K562 (cell line): Measurements from ENCODE around the gene WDR55. TPM values are rescaled to one million over a fixed set of nuclear protein-coding genes. Genes with fewer than 3 reads are reported as not detected.
"Not testable (repeated sequence)": the region's sequence is repeated elsewhere in the genome, so short reads cannot be mapped to it uniquely, and the experiment has no call there.

Experiments used
- HMBOX1 ChIP-seq: sonication (generic); IDR thresholded peaks from 2 replicates; pipeline ENCODE4 v1.6.1; 2016
- MEF2D ChIP-seq: conservative IDR thresholded peaks from 2 replicates; pipeline ENCODE4 v1.6.1; 2016; ENCODE audit warnings: low read depth, missing genetic modification characterization, missing compliant biosample characterization
- NFRKB ChIP-seq: fragments of 450-650 bp; IDR thresholded peaks from 2 replicates; pipeline ENCODE4 v1.6.1; 2016; ENCODE audit warnings: low read depth
- NR2C1 ChIP-seq, 2 experiments: fragments of 450-650 bp; IDR thresholded peaks; 2 replicates each; pipeline ENCODE4 v1.6.1; 2017; ENCODE audit warnings: mild to moderate bottlenecking in 2 of 2, antibody characterized with exemption in 1 of 2, inconsistent platforms in 1 of 2, missing compliant biosample characterization in 1 of 2, missing genetic modification characterization in 1 of 2
- NR2C2 ChIP-seq, 2 experiments: fragments of 200-800 bp in 1 of 2; sonication (Bioruptor generic) in 1 of 2; sonication (generic) in 1 of 2; formaldehyde crosslinking in 1 of 2; IDR thresholded peaks; 2 replicates each; pipeline versions ENCODE4 v1.6.1 to v1.8.0; 2016 to 2022; ENCODE audit warnings: mild to moderate bottlenecking in 1 of 2, missing compliant biosample characterization in 1 of 2, missing genetic modification characterization in 1 of 2, missing genetic modification reagents in 1 of 2
- POLR2A ChIP-seq: fragments of 450-650 bp; conservative IDR thresholded peaks from 2 replicates; pipeline ENCODE4 v1.6.1; 2016
- TAF1 ChIP-seq: IDR thresholded peaks from 2 replicates; pipeline ENCODE4 v1.6.1; 2011; ENCODE audit warnings: mild to moderate bottlenecking, low read length, moderate library complexity; ENCODE audit not compliant: insufficient read depth, control insufficient read depth, severe bottlenecking; ENCODE audit errors: extremely low read depth
- YY1 ChIP-seq, 3 experiments: IDR thresholded peaks; 2 replicates each; pipeline ENCODE4 v1.6.1; 2011; ENCODE audit warnings: low read length in 2 of 3, mild to moderate bottlenecking in 2 of 3, moderate library complexity in 2 of 3, borderline replicate concordance in 1 of 3, control low read depth in 1 of 3, low read depth in 1 of 3; ENCODE audit not compliant: insufficient read depth in 3 of 3, insufficient replicate concordance in 2 of 3, control insufficient read depth in 1 of 3, insufficient read length in 1 of 3; ENCODE audit errors: extremely low read depth in 1 of 3
- ZNF395 ChIP-seq: fragments of 200-800 bp; sonication (Bioruptor generic); IDR thresholded peaks from 2 replicates; pipeline ENCODE4 v1.6.1; 2017; ENCODE audit warnings: missing genetic modification characterization, missing compliant biosample characterization
- ZNF592 ChIP-seq: fragments of 450-650 bp; IDR thresholded peaks from 2 replicates; pipeline ENCODE4 v1.6.1; 2017; ENCODE audit warnings: antibody characterized with exemption, mild to moderate bottlenecking
- ZNF766 ChIP-seq: fragments of 200-800 bp; sonication (Bioruptor generic); conservative IDR thresholded peaks from 2 replicates; pipeline ENCODE4 v1.6.1; 2016; ENCODE audit warnings: missing genetic modification characterization, missing compliant biosample characterization
- polyA plus RNA-seq, 8 experiments: library from polyadenylated mRNA; depleted of rRNA in 4 of 8; stranded (reverse) in 5 of 8; unstranded in 3 of 8; fragments of >200 nt; fragmentation: Nextera tagmentation in 2 of 8; fragmentation: Illumina TruSeq in 1 of 8; extraction: Ambion mirVana in 2 of 8; extraction: Trizol in 1 of 8; gene quantifications; 2 replicates each; pipeline versions ENCODE4 v1.2.1 to v1.2.3, GENCODE V29; 2011 to 2014; ENCODE audit warnings: inconsistent platforms in 1 of 8, missing spikeins in 1 of 8
- total RNA-seq, 7 experiments: library from RNA; depleted of rRNA in 6 of 7; stranded (reverse); fragments of >200 nt in 6 of 7; fragmentation: Illumina TruSeq in 2 of 7; extraction: Trizol in 2 of 7; gene quantifications; 2 replicates each; pipeline versions ENCODE4 v1.2.1 to v1.2.3, GENCODE V29; 2011 to 2021; ENCODE audit warnings: low replicate concordance in 1 of 7
- TF ChIP-seq, protein P1 (sequence below), 2 experiments: fragments of 250-450 bp in 1 of 2; fragments of 450-650 bp in 1 of 2; sonication (Bioruptor Pico) in 1 of 2; IDR thresholded peaks; 2 replicates each; pipeline versions ENCODE4 v1.6.1 to v1.8.0; 2016 to 2021; ENCODE audit warnings: mild to moderate bottlenecking in 2 of 2, moderate library complexity in 2 of 2, missing compliant biosample characterization in 1 of 2, missing genetic modification characterization in 1 of 2
- TF ChIP-seq, protein P2 (sequence below), 3 experiments: fragments of 200-800 bp in 1 of 3; fragments of 250-450 bp in 1 of 3; fragments of 450-650 bp in 1 of 3; sonication (Bioruptor Pico) in 1 of 3; sonication (Bioruptor generic) in 1 of 3; formaldehyde crosslinking in 1 of 3; IDR thresholded peaks; 2 replicates each; pipeline versions ENCODE4 v1.6.1 to v1.8.0; 2016 to 2022; ENCODE audit warnings: mild to moderate bottlenecking in 2 of 3, missing genetic modification characterization in 2 of 3, missing compliant biosample characterization in 1 of 3, moderate library complexity in 1 of 3

WDR55 gene
- total and polyA plus RNA-seq, 9 of the 15 experiments (the other 6 are each of a cell fraction or from before 2014, with no cell fraction given), result 5.2 to 45.0 (median 29.3) TPM

DNA sequence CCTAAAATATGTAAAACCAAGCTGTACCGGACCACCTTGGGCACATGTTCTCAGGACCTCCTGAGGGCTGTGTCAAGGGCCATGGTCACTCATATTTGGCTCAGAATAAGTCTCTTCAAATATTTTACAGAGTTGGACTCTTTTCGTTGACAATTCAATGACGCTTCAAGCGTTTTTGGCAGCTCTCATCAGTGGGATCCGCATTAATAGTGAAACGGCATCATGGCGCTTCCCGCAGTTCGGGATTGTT, 25.9 kb upstream of the WDR55 start (continued):
- TF ChIP-seq ZNF592 (peak; percentile 87), POLR2A (0 out of 2 replicates have a peak, but pooled peaks have one; percentile 67), NFRKB (peak; percentile 94), MEF2D (tag) (peak; percentile 62; the same call in 1 of the 2 replicates), NR2C2 (tag; IDR thresholded peaks at IDR 0.05) (peak; percentile 93), TAF1 (peak; percentile 3), ZNF766 (CRISPR knock-in tag) (peak; percentile 20; the same call in 1 of the 2 replicates), HMBOX1 (0 out of 2 replicates have a peak, but pooled peaks have one; percentile 19), YY1 (IDR thresholded peaks at IDR 0.05; ENCODE audit: borderline replicate concordance in 1 of 3, control insufficient read depth in 1 of 3, extremely low read depth in 1 of 3, insufficient read depth in 3 of 3, insufficient read length in 1 of 3, insufficient replicate concordance in 2 of 3, low read depth in 1 of 3, low read length in 2 of 3) (peak in 1 of 3 experiments; percentile 84), ZNF395 (CRISPR knock-in tag) (peak; percentile 63; the same call in 1 of the 2 replicates), NR2C1 (IDR thresholded peaks at IDR 0.05) (peak; percentile 71; the same call in 1 of the 2 replicates), NR2C1 (tag; IDR thresholded peaks at IDR 0.05) (peak; percentile 83)
- TF ChIP-seq NR2C2 (CRISPR knock-in tag; IDR thresholded peaks at IDR 0.05), result not testable (repeated sequence)
- TF ChIP-seq, protein P1, sequence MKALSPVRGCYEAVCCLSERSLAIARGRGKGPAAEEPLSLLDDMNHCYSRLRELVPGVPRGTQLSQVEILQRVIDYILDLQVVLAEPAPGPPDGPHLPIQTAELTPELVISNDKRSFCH (CRISPR knock-in tag; IDR thresholded peaks at IDR 0.05), result not testable (repeated sequence)
- TF ChIP-seq, protein P1 (tag; IDR thresholded peaks at IDR 0.05), result peak; percentile 95
- TF ChIP-seq, protein P2, sequence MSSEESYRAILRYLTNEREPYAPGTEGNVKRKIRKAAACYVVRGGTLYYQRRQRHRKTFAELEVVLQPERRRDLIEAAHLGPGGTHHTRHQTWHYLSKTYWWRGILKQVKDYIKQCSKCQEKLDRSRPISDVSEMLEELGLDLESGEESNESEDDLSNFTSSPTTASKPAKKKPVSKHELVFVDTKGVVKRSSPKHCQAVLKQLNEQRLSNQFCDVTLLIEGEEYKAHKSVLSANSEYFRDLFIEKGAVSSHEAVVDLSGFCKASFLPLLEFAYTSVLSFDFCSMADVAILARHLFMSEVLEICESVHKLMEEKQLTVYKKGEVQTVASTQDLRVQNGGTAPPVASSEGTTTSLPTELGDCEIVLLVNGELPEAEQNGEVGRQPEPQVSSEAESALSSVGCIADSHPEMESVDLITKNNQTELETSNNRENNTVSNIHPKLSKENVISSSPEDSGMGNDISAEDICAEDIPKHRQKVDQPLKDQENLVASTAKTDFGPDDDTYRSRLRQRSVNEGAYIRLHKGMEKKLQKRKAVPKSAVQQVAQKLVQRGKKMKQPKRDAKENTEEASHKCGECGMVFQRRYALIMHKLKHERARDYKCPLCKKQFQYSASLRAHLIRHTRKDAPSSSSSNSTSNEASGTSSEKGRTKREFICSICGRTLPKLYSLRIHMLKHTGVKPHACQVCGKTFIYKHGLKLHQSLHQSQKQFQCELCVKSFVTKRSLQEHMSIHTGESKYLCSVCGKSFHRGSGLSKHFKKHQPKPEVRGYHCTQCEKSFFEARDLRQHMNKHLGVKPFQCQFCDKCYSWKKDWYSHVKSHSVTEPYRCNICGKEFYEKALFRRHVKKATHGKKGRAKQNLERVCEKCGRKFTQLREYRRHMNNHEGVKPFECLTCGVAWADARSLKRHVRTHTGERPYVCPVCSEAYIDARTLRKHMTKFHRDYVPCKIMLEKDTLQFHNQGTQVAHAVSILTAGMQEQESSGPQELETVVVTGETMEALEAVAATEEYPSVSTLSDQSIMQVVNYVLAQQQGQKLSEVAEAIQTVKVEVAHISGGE (CRISPR knock-in tag; IDR thresholded peaks at IDR 0.05), result peak in 1 of 3 experiments; percentile 28; a peak in 1 of 6 replicates
- TF ChIP-seq, all 486 proteins: peak for 35; not testable (repeated sequence) for 451
